H1 (cell line): ENCODE measurements around the gene SLC12A8.

ENCODE experiments used
- CTCF ChIP-seq, 3 experiments: IDR thresholded peaks; 1 replicate in 2 of 3; 2 replicates in 1 of 3; pipeline versions ENCODE4 v1.5.1 to v1.6.1; 2011; ENCODE audit warnings: low read length in 3 of 3, mild to moderate bottlenecking in 3 of 3, inconsistent platforms in 2 of 3, low read depth in 1 of 3, moderate library complexity in 1 of 3; ENCODE audit not compliant: insufficient read depth in 1 of 3; ENCODE audit errors: control extremely low read depth in 1 of 3
- EP300 ChIP-seq, 2 experiments: IDR thresholded peaks; 1 replicate in 1 of 2; 2 replicates in 1 of 2; pipeline ENCODE4 v1.6.1; 2011 to 2012; ENCODE audit warnings: low read depth in 2 of 2, low read length in 2 of 2, mild to moderate bottlenecking in 2 of 2, borderline replicate concordance in 1 of 2, inconsistent platforms in 1 of 2, moderate library complexity in 1 of 2
- NRF1 ChIP-seq: IDR thresholded peaks from 2 replicates; pipeline ENCODE4 v1.6.1; 2011; ENCODE audit warnings: mild to moderate bottlenecking, low read depth, low read length, improper control_type of control experiment
- POLR2A ChIP-seq, 2 experiments: IDR thresholded peaks; 1 replicate in 1 of 2; 2 replicates in 1 of 2; pipeline ENCODE4 v1.6.1; 2011; ENCODE audit warnings: low read depth in 2 of 2, low read length in 2 of 2, mild to moderate bottlenecking in 2 of 2; ENCODE audit errors: control extremely low read depth in 1 of 2
- SP1 ChIP-seq: IDR thresholded peaks from 2 replicates; pipeline ENCODE4 v1.6.1; 2011; ENCODE audit warnings: low read depth, low read length
- ZNF274 ChIP-seq: IDR thresholded peaks from 2 replicates; pipeline ENCODE4 v1.7.0; 2012; ENCODE audit warnings: low read length, borderline replicate concordance; ENCODE audit errors: extremely low read depth

DNA sequence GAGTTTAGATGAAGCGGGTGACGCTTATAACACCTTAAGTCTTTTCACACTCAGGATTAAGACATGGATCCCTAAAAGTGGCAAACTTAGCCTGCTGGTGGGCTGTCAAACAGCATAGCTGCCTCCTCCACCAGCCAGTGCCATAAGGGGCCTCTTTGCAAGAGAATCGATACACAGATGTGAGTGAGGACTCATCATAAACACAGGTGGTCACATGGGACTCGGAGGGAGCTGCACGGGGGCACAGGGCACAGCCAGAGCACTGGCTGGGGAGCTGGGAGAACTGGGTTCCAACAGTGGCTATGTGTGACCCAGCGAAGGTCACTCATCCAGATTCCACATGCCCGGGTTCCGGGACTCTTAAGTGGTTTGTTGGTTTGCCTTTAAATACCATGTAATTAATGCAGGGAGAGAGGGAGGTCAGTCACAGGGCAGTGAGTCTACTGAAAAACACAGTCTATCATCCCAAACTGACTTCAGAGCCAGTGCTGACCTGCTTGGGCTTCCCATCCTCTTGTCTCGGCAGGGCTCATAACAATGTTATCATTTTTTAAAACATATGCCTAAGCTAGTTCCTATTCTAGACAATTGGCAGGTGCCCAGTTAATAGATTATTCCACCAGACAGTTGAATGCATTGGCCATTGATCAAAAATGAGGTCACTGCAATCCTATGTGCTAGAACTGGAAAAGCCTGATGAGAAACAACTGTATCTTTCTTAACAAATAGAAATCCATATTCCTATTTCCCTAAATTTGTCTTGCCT lies 51.8 kb downstream of the SLC12A8 start:
- TF ChIP-seq EP300 (IDR thresholded peaks at IDR 0.05; ENCODE audit: borderline replicate concordance in 1 of 2, low read depth in 2 of 2, low read length in 2 of 2): no peak
- TF ChIP-seq POLR2A (IDR thresholded peaks at IDR 0.05; ENCODE audit: control extremely low read depth in 1 of 2, low read depth in 2 of 2, low read length in 2 of 2): no peak
- no peak for TF ChIP-seq SP1
- no peak for TF ChIP-seq ZNF274
- TF ChIP-seq CTCF (IDR thresholded peaks at IDR 0.05; ENCODE audit: control extremely low read depth in 1 of 3, insufficient read depth in 1 of 3, low read depth in 1 of 3, low read length in 3 of 3): no peak
- no peak for TF ChIP-seq NRF1
